DOHH2 (cell line): Measurements from ENCODE around the gene TTC28.

ENCODE experiments used
- EZH2phosphoT487 ChIP-seq: fragments of 200-600 bp; sonication (generic); IDR thresholded peaks from 2 replicates; pipeline ENCODE4 v1.6.1; 2017; ENCODE audit warnings: borderline replicate concordance, mild to moderate bottlenecking, antibody characterized with exemption, low read length, moderate library complexity, mixed read lengths
- TF ChIP-seq, protein P1 (sequence below): fragments of 200-600 bp; sonication (generic); IDR thresholded peaks from one replicate; pipeline ENCODE4 v1.5.1; 2014; ENCODE audit warnings: antibody characterized with exemption, mild to moderate bottlenecking, low read depth, low read length; ENCODE audit not compliant: poor library complexity, severe bottlenecking

DNA sequence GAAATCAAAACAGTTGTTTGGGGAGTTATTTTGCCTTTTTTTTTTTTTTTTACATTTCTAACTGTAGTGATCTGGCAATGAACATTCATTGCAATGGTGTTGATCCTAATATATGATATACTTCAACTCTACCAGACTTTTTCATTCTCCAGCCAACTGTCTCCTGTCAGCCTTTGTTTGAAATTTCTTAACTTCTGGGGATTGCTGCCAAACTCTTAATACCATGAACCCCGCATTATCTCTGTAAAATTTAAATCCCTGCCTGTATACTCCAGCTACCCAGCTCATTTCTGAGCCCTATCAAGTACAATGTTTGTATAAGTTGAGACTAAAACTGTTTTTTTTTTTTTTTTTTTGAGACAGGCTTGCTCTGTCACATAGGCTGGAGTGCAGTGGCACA is 280.7 kb downstream of the TTC28 start:
- TF ChIP-seq, protein P1, sequence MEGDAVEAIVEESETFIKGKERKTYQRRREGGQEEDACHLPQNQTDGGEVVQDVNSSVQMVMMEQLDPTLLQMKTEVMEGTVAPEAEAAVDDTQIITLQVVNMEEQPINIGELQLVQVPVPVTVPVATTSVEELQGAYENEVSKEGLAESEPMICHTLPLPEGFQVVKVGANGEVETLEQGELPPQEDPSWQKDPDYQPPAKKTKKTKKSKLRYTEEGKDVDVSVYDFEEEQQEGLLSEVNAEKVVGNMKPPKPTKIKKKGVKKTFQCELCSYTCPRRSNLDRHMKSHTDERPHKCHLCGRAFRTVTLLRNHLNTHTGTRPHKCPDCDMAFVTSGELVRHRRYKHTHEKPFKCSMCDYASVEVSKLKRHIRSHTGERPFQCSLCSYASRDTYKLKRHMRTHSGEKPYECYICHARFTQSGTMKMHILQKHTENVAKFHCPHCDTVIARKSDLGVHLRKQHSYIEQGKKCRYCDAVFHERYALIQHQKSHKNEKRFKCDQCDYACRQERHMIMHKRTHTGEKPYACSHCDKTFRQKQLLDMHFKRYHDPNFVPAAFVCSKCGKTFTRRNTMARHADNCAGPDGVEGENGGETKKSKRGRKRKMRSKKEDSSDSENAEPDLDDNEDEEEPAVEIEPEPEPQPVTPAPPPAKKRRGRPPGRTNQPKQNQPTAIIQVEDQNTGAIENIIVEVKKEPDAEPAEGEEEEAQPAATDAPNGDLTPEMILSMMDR = no peak
- no peak for TF ChIP-seq EZH2phosphoT487
